ENCODE measurements around the gene ALOX5.

- TF ChIP-seq POLR2A (IDR thresholded peaks at IDR 0.05; ENCODE audit: low read length) (no peak), GATA1 (IDR thresholded peaks at IDR 0.05; ENCODE audit: low read depth, low read length) (no peak)
Measured at GRCh38 chr10:45437587-45438465, 63.8 kb downstream of the ALOX5 start.
